NCI-H748 treated with DMSO at 0.1 percent for 48 hours (cell line): ENCODE measurements around the gene CALHM1.
"Not testable (repeated sequence)": the region's sequence is repeated elsewhere in the genome, so short reads cannot be mapped to it uniquely, and the experiment has no call there.

Experiments used
- DNase-seq: peaks from one replicate; lab custom pipeline; 2025; lab: John Stamatoyannopoulos, UW

Gene CALHM1

DNA sequence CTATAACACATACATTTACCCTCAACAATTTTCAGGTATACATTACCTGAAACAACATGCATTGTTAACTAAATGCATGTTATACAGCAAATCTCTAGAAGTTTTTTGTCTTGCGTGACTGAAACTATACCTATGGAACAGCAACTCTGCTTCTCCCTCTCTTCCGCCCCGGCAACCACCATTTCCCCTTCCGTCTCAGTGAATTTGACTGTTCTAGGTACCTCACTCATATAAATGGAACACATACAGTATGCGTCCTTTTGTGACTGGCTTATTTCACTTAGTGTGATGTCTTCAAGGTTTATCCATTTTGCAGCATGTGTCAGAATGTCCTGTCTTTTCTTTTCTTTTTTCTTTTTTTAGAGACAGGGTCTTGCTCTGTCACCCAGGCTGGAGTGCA is 29.1 kb downstream of the CALHM1 start:
- no peak for DNase-seq

DNA sequence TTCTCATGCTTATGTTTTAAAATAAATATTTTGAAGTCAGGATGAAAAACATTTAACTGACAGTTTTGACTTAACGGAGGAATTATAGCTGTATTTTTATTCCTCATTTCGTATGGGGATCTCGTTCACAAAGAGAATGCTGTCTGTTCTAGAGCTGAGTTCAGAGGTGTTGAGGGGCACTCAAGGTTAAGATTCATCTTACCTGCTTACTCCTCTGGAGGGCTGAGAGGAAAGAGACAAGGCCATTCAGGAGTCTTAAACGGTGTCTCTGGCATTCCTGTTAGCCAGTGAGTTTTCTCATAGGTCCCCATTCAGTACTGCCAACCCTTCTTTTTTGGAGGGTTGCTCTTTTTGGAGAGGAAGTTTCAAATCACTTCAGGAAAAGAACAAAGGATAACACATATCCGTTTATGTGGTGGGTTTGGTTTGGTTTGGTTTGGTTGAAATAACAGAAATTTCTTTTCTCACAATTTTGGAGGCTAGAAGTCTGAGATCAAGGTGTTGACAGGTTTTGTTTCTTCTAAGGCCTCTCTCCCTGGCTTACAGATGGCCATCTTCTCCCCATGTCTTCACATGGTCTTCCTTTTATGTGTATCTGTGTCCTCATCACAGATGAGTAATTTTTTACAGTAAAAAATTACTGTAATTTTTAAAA is 29.6 kb downstream of the CALHM1 start:
- DNase-seq: no peak

DNA sequence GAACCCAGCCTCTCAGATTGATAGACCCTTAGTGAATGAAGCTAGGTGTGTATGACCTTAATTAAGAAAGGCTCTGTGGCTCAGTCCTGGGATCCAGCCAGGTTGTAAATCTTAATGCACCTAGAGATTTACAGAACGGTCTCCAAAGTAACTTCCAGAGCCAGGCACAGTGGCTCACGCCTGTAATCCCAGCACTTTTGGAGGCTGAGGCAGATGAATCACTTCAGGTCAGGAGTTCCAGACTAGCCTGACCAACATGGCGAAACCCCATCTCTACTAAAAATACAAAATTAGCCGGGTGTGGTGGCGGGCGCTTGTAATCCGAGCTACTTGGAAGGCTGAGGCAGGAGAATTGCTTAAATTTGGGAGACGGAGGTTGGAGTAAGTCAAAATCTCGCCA is 30.8 kb downstream of the CALHM1 start:
- no peak for DNase-seq

GRCh38 chr10:103423748-103424147 is 35.0 kb downstream of the CALHM1 start:
- DNase-seq: no peak

GRCh38 chr10:103419101-103419500 is 39.6 kb downstream of the CALHM1 start:
- no peak for DNase-seq

- no peak for DNase-seq
Measured at GRCh38 chr10:103417601-103418000, 41.1 kb downstream of the CALHM1 start.

GRCh38 chr10:103417148-103417469 is 41.6 kb downstream of the CALHM1 start:
- not testable (repeated sequence) for DNase-seq

DNA sequence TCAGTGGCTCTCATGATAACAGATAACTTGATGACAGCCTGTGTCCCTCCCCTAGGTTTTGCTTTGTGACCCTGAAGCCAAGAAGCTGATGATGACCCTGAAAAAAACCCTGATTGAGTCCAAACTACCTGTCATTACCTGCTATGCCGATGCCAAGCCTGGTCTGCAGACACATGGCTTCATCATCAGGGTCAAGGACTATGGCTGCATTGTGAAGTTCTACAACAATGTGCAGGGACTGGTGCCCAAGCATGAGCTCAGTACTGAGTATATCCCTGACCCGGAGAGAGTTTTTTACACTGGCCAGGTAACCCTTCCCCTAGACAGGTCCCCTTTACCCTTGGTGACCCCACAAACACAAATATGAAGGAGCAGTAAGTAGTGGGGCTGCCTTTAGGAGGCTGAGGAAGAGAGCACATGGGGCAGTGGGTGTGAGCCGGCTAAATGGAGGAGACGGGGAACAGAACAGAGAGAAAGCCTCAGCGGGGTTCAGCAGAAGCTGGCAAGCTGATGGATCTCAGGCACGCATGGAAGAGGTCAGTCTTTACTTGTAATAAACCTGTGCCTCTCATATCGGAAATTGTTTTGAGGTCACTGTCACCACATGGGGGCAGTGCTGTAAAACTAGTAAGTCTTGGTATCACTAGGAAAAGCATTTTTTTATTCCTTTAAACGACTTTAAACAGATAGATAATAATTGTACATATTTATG is 42.1 kb downstream of the CALHM1 start:
- DNase-seq: peak; percentile 4

DNA sequence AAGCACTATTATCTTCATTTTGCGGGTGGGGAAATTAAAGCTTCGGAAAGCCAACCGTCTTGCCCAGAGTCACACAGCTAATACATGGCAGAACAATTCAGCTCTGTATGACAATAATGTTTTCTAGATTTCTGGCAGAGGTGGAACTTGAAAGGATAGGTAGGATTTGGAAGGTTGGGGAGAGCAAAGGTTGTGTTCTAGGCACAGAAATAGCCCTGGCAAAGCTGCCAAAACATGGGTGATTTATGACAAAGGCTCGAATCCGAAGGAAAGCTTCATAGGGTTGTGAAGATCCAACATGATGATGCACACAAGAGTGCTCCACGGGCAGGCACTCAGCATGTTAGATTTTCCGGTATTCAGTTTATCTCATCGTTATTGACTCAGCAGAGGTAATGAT is 43.1 kb downstream of the CALHM1 start:
- no peak for DNase-seq

DNA sequence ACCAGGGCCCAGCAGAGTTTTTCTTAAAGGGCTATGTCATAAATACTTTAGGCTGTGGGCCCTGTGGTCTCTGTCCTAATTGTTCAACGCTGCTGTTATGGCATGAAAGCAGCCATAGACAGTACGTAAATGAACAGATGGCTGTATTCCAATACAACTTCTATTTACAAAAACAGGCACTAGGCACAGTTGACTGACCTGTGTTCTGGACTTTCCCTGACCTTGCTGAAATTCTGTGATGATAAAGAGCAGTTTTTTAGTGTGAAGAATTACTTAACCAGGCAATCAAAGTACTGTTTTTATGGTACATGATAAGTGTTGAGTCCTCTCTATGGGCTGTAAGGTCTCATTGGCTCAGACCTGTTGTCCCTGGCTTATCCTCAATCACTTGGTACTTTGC is 45.1 kb downstream of the CALHM1 start:
- DNase-seq: no peak
